Measurements from ENCODE around the gene NATD1. TPM values are rescaled to one million over a fixed set of nuclear protein-coding genes. Genes with fewer than 3 reads are reported as not detected.

The NATD1 gene
- total and polyA plus RNA-seq, 2 of the 8 experiments (the other 6 are each of a cell fraction or from before 2014, with no cell fraction given) = 5.4 to 8.4 TPM

DNA sequence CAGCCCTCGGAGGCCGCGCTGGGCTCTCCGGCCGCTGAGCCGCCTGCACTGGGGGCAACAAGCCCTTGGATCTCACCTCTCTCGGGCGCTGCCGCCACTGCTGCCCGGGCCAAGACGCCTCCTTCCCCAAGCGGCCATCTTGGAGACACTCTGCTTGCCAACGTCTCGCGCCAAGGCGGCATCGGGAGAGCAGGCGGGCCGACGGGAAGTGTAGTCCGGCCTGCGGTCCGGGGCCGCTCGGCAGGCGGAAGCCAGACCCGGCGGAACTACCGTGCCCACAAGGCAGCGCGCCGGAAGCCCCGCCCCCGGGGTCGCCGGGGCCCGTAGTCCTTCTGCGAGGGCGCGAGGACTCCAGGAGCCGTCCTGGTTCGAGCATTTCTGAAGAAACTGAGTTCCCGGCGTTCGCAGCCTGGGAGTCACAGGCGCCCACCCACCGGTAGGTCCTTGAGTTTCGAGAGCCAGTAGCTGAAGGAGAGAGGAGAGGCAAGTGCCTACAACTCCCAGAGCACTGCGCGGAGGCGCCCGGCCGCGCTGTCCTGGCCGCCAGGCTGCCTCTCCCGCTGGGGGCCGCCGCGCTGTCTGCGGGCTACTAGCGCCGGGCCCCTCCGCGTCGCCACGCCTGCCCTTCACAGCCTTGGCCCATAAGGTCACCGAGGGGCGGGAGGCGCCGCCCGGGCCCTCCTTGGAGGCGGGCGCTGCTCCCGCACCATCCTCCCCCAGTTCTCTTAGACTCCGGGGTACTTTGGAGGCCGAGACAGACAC is 39.0 kb downstream of the NATD1 start, which contains the start of gene TMEM11:
Gene TMEM11 (minus strand): TSS at position 147 of the 762 bp plus-strand sequence. CDS start 9 bp downstream, at position 138.
- H3K79me2 ChIP-seq (ENCODE audit: control insufficient read depth in 1 of 2, insufficient read depth in 2 of 2, low read length in 2 of 2) = peaks cover 40 to 47% of the 10 kb centered on the region in 2 experiments
- peak within 1 kb of the TSS; percentile 81 for H3K56ac ChIP-seq (replicated peaks; ENCODE audit: insufficient read length, low read depth, low read length)
- H3K9me3 ChIP-seq (ENCODE audit: insufficient read depth in 2 of 2, low read depth in 1 of 2, low read length in 1 of 2) = no peaks in the 10 kb centered on the region
- FAIRE-seq = no peak
- peak within 1 kb of the TSS; percentile 85 to 97 (median 92) for H3K4me3 ChIP-seq (ENCODE audit: extremely low read depth in 1 of 4, insufficient read depth in 2 of 4, low read depth in 3 of 4, low read length in 4 of 4)
- peak within 1 kb of the TSS; percentile 91 to 96 (median 94) for H3K9ac ChIP-seq (replicated peaks in 1 of 4; ENCODE audit: extremely low read depth in 1 of 4, low read depth in 3 of 4, low read length in 3 of 4)
- no peak within 1 kb of the TSS for H3K23ac ChIP-seq (ENCODE audit: insufficient read length)
- peaks cover 16% of the 10 kb centered on the region for H3K79me1 ChIP-seq (ENCODE audit: low read depth, low read length)
- peak within 1 kb of the TSS; percentile 75 for H3K4ac ChIP-seq (replicated peaks; ENCODE audit: insufficient read length, low read depth, low read length)
- H4K91ac ChIP-seq (replicated peaks; ENCODE audit: insufficient read length, low read length) = peak within 1 kb of the TSS; percentile 41
- POLR2A ChIA-PET (ENCODE audit: partially characterized antibody) = interaction anchor here (0.6 to 4.9 kb wide), 25 partner anchors 7 to 261 kb away, joined by 3 to 42 read pairs (median 4); partner anchors contain the start of gene USP22
- H4K20me1 ChIP-seq (replicated peaks in 1 of 2; ENCODE audit: control insufficient read depth in 1 of 2, insufficient read depth in 2 of 2, low read length in 2 of 2) = peaks cover 24 to 25% of the 10 kb centered on the region in 2 experiments
- peak; percentile 83 to 97 for DNase-seq (ENCODE audit: low read depth in 1 of 2, low spot score in 2 of 2)
- H4K8ac ChIP-seq (ENCODE audit: extremely low read depth, insufficient read depth, low read length) = peak within 1 kb of the TSS; percentile 99
- no peaks in the 10 kb centered on the region for H3K27me3 ChIP-seq (replicated peaks in 1 of 4; ENCODE audit: control insufficient read depth in 3 of 4, extremely low read depth in 1 of 4, insufficient read depth in 3 of 4, low read length in 3 of 4)
- H3K27ac ChIP-seq (ENCODE audit: low read depth, low read length) = peak within 1 kb of the TSS; percentile 97
- H2AFZ ChIP-seq (ENCODE audit: low read length) = 0 out of 2 replicates have a peak within 1 kb of the TSS, but pooled peaks have one; percentile 1
- H3K4me2 ChIP-seq (ENCODE audit: insufficient read depth in 1 of 2, low read depth in 2 of 2, low read length in 2 of 2) = peak within 1 kb of the TSS; percentile 89 to 94
- no peak within 1 kb of the TSS for H2BK120ac ChIP-seq (replicated peaks; ENCODE audit: low read depth, low read length)
- H2AK5ac ChIP-seq (ENCODE audit: low read depth, low read length) = no peak within 1 kb of the TSS
- H2BK12ac ChIP-seq (ENCODE audit: low read depth, low read length) = 0 out of 2 replicates have a peak within 1 kb of the TSS, but pooled peaks have one; percentile 89
- no peak within 1 kb of the TSS for H3K14ac ChIP-seq (ENCODE audit: insufficient read length)
- peak within 1 kb of the TSS; percentile 99 for H4K5ac ChIP-seq (ENCODE audit: insufficient read length, low read depth, low read length)
- H3K36me3 ChIP-seq (ENCODE audit: control insufficient read depth in 2 of 4, insufficient read depth in 4 of 4, low read length in 3 of 4) = peaks cover 0 to 14% (median 2%) of the 10 kb centered on the region in 4 experiments; a peak in 3 of 8 replicates
- no peak within 1 kb of the TSS for H2BK20ac ChIP-seq (ENCODE audit: low read length)
- 2% methylated on average over 58 of the region's 76 CpGs; no CpG with 5 or more reads in 1 of the 2 experiments for WGBS, 2 experiments (ENCODE audit: extremely low coverage in 1 of 2, insufficient coverage in 1 of 2, insufficient read length in 1 of 2, insufficient replicate concordance in 2 of 2, low coverage in 1 of 2, low lambda C conversion rate in 2 of 2, missing lambda C conversion rate in 1 of 2)
- H2BK15ac ChIP-seq (ENCODE audit: low read length) = peak within 1 kb of the TSS; percentile 76; the same call in 1 of the 2 replicates
- peak within 1 kb of the TSS; percentile 98 for H3K18ac ChIP-seq (ENCODE audit: extremely low read depth, low read length)
- CTCF ChIA-PET (ENCODE audit: partially characterized antibody) = interaction anchor here (1.3 to 3.6 kb wide), 3 partner anchors 8 to 85 kb away, joined by 3 to 28 read pairs (median 6); no protein-coding TSS in a partner anchor
- H3K23me2 ChIP-seq (ENCODE audit: low read depth, low read length) = peaks cover 8% of the 10 kb centered on the region
- H2BK5ac ChIP-seq (ENCODE audit: low read depth, low read length) = peak within 1 kb of the TSS; percentile 96
- peaks cover 0 to 14% (median 5%) of the 10 kb centered on the region in 4 experiments; a peak in 4 of 7 replicates for H3K4me1 ChIP-seq (replicated peaks in 1 of 4; ENCODE audit: control insufficient read depth in 3 of 4, insufficient read depth in 4 of 4, low read length in 3 of 4)
- TF ChIP-seq, protein P1, sequence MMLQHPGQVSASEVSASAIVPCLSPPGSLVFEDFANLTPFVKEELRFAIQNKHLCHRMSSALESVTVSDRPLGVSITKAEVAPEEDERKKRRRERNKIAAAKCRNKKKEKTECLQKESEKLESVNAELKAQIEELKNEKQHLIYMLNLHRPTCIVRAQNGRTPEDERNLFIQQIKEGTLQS (IDR thresholded peaks at IDR 0.05; ENCODE audit: insufficient read depth, low read depth, low read length) = 0 out of 2 replicates have a peak, but pooled peaks have one; percentile 18
- TF ChIP-seq JUND (IDR thresholded peaks at IDR 0.05; ENCODE audit: low read length) (no peak), SAP30 (IDR thresholded peaks at IDR 0.05; ENCODE audit: insufficient read depth, insufficient replicate concordance, low read length) (no peak), RNF2 (IDR thresholded peaks at IDR 0.05; ENCODE audit: borderline replicate concordance, low read depth, low read length, missing control alignments, poor library complexity, severe bottlenecking) (no peak), TBP (IDR thresholded peaks at IDR 0.05; ENCODE audit: low read depth, low read length) (peak; percentile 77), CHD2 (IDR thresholded peaks at IDR 0.05; ENCODE audit: low read length) (peak; percentile 94), HDAC6 (IDR thresholded peaks at IDR 0.05; ENCODE audit: low read depth, low read length) (no peak), TCF12 (IDR thresholded peaks at IDR 0.05; ENCODE audit: low read depth, low read length) (0 out of 2 replicates have a peak, but pooled peaks have one; percentile 27), TEAD4 (IDR thresholded peaks at IDR 0.05; ENCODE audit: low read depth, low read length) (no peak), SIX5 (IDR thresholded peaks at IDR 0.05; ENCODE audit: low read depth, low read length) (peak; percentile 93)
